ENCODE measurements around the gene P2RY11.

P2RY11 gene

GRCh38 chr19:10155839-10156238 is 44.3 kb downstream of the P2RY11 start:
- Histone ChIP-seq H3K4me3 (ENCODE audit: low read length in 2 of 2) (peak overlapping the region in 1 of 2 donors; percentile 11), H3K23ac (ENCODE audit: low read depth, low read length, poor library complexity) (no peak overlapping the region), H3K9me3 (replicated peaks in 1 of 2; ENCODE audit: control insufficient read depth in 2 of 2, insufficient read depth in 1 of 2, low read depth in 1 of 2, low read length in 2 of 2) (no peaks in the 10 kb centered on the region), H4K8ac (ENCODE audit: low read depth, low read length) (no peak overlapping the region), H3K27me3 (ENCODE audit: control insufficient read depth in 3 of 3, insufficient read depth in 3 of 3, low read depth in 1 of 3, low read length in 3 of 3) (no peaks in the 10 kb centered on the region), H3K4ac (ENCODE audit: low read length) (no peak overlapping the region), H4K91ac (ENCODE audit: low read depth, low read length, poor library complexity) (no peak overlapping the region), H3K4me1 (ENCODE audit: control insufficient read depth in 2 of 2, insufficient read depth in 1 of 2, low read depth in 1 of 2, low read length in 2 of 2) (no peaks in the 10 kb centered on the region), H3K36me3 (replicated peaks in 1 of 2; ENCODE audit: control insufficient read depth in 2 of 2, insufficient read depth in 2 of 2, low read length in 2 of 2) (peaks cover 83 to 100% of the 10 kb centered on the region in 2 donors), H2AFZ (ENCODE audit: low read length) (no peak overlapping the region), H2AK5ac (ENCODE audit: low read depth, low read length) (no peak overlapping the region), H3K14ac (ENCODE audit: low read length) (no peak overlapping the region), H2BK15ac (ENCODE audit: low read length) (no peak overlapping the region), H2BK5ac (ENCODE audit: low read length) (no peak overlapping the region), H2BK12ac (ENCODE audit: low read length) (no peak overlapping the region), H3K79me1 (ENCODE audit: low read depth, low read length) (peaks cover 4% of the 10 kb centered on the region), H2BK120ac (ENCODE audit: low read depth, low read length) (no peak overlapping the region), H3K27ac (replicated peaks; ENCODE audit: low read length) (no peak overlapping the region), H3K9ac (ENCODE audit: low read depth, low read length, poor library complexity) (no peak overlapping the region), H3K4me2 (ENCODE audit: insufficient read depth, low read length, poor library complexity, severe bottlenecking) (no peak overlapping the region), H3K18ac (ENCODE audit: low read length) (no peak overlapping the region)
- WGBS, 2 donors (ENCODE audit: extremely low coverage in 2 of 2, insufficient read length in 2 of 2, insufficient replicate concordance in 1 of 2): no CpG with 5 or more reads among the region's 4 CpGs
- no peak for DNase-seq (ENCODE audit: low spot score)

GRCh38 chr19:10158071-10158470 is 46.6 kb downstream of the P2RY11 start:
- Histone ChIP-seq H3K9ac (ENCODE audit: low read depth, low read length, poor library complexity) (no peak overlapping the region), H3K4me3 (ENCODE audit: low read length in 2 of 2) (peak overlapping the region in 1 of 2 donors; percentile 46), H3K14ac (ENCODE audit: low read length) (no peak overlapping the region), H2BK12ac (ENCODE audit: low read length) (no peak overlapping the region), H3K27ac (replicated peaks; ENCODE audit: low read length) (no peak overlapping the region), H3K18ac (ENCODE audit: low read length) (no peak overlapping the region), H2AK5ac (ENCODE audit: low read depth, low read length) (no peak overlapping the region), H4K8ac (ENCODE audit: low read depth, low read length) (no peak overlapping the region), H4K91ac (ENCODE audit: low read depth, low read length, poor library complexity) (no peak overlapping the region), H3K4ac (ENCODE audit: low read length) (no peak overlapping the region), H3K4me1 (ENCODE audit: control insufficient read depth in 2 of 2, insufficient read depth in 1 of 2, low read depth in 1 of 2, low read length in 2 of 2) (no peaks in the 10 kb centered on the region), H3K36me3 (replicated peaks in 1 of 2; ENCODE audit: control insufficient read depth in 2 of 2, insufficient read depth in 2 of 2, low read length in 2 of 2) (peaks cover 75 to 100% of the 10 kb centered on the region in 2 donors), H3K79me1 (ENCODE audit: low read depth, low read length) (peaks cover 4% of the 10 kb centered on the region), H2BK5ac (ENCODE audit: low read length) (no peak overlapping the region), H2AFZ (ENCODE audit: low read length) (no peak overlapping the region), H3K4me2 (ENCODE audit: insufficient read depth, low read length, poor library complexity, severe bottlenecking) (no peak overlapping the region), H3K23ac (ENCODE audit: low read depth, low read length, poor library complexity) (no peak overlapping the region), H2BK120ac (ENCODE audit: low read depth, low read length) (peak overlapping the region; percentile 40), H3K27me3 (ENCODE audit: control insufficient read depth in 3 of 3, insufficient read depth in 3 of 3, low read depth in 1 of 3, low read length in 3 of 3) (no peaks in the 10 kb centered on the region), H3K9me3 (replicated peaks in 1 of 2; ENCODE audit: control insufficient read depth in 2 of 2, insufficient read depth in 1 of 2, low read depth in 1 of 2, low read length in 2 of 2) (no peaks in the 10 kb centered on the region), H2BK15ac (ENCODE audit: low read length) (no peak overlapping the region)
- WGBS, 2 donors (ENCODE audit: extremely low coverage in 2 of 2, insufficient read length in 2 of 2, insufficient replicate concordance in 1 of 2): no CpG with 5 or more reads among the region's 8 CpGs
- no peak for DNase-seq (ENCODE audit: low spot score)

GRCh38 chr19:10158485-10158884 is 47.0 kb downstream of the P2RY11 start:
- H4K8ac ChIP-seq (ENCODE audit: low read depth, low read length): no peak overlapping the region
- H2BK5ac ChIP-seq (ENCODE audit: low read length): no peak overlapping the region
- H3K9me3 ChIP-seq (replicated peaks in 1 of 2; ENCODE audit: control insufficient read depth in 2 of 2, insufficient read depth in 1 of 2, low read depth in 1 of 2, low read length in 2 of 2): no peaks in the 10 kb centered on the region
- H3K27ac ChIP-seq (replicated peaks; ENCODE audit: low read length): no peak overlapping the region
- H4K91ac ChIP-seq (ENCODE audit: low read depth, low read length, poor library complexity): no peak overlapping the region
- peaks cover 79 to 100% of the 10 kb centered on the region in 2 donors for H3K36me3 ChIP-seq (replicated peaks in 1 of 2; ENCODE audit: control insufficient read depth in 2 of 2, insufficient read depth in 2 of 2, low read length in 2 of 2)
- H3K18ac ChIP-seq (ENCODE audit: low read length): no peak overlapping the region
- no peak overlapping the region for H3K9ac ChIP-seq (ENCODE audit: low read depth, low read length, poor library complexity)
- no peaks in the 10 kb centered on the region for H3K4me1 ChIP-seq (ENCODE audit: control insufficient read depth in 2 of 2, insufficient read depth in 1 of 2, low read depth in 1 of 2, low read length in 2 of 2)
- no peak overlapping the region for H2AFZ ChIP-seq (ENCODE audit: low read length)
- no peak overlapping the region for H3K4ac ChIP-seq (ENCODE audit: low read length)
- peaks cover 4% of the 10 kb centered on the region for H3K79me1 ChIP-seq (ENCODE audit: low read depth, low read length)
- no peak overlapping the region for H2AK5ac ChIP-seq (ENCODE audit: low read depth, low read length)
- H3K14ac ChIP-seq (ENCODE audit: low read length): no peak overlapping the region
- peak overlapping the region in 1 of 2 donors; percentile 46 for H3K4me3 ChIP-seq (ENCODE audit: low read length in 2 of 2)
- no peak overlapping the region for H2BK12ac ChIP-seq (ENCODE audit: low read length)
- DNase-seq (ENCODE audit: low spot score): no peak
- H3K23ac ChIP-seq (ENCODE audit: low read depth, low read length, poor library complexity): no peak overlapping the region
- H2BK15ac ChIP-seq (ENCODE audit: low read length): no peak overlapping the region
- H3K4me2 ChIP-seq (ENCODE audit: insufficient read depth, low read length, poor library complexity, severe bottlenecking): no peak overlapping the region
- WGBS, 2 donors (ENCODE audit: extremely low coverage in 2 of 2, insufficient read length in 2 of 2, insufficient replicate concordance in 1 of 2): no CpG with 5 or more reads among the region's 11 CpGs
- no peaks in the 10 kb centered on the region for H3K27me3 ChIP-seq (ENCODE audit: control insufficient read depth in 3 of 3, insufficient read depth in 3 of 3, low read depth in 1 of 3, low read length in 3 of 3)
- H2BK120ac ChIP-seq (ENCODE audit: low read depth, low read length): no peak overlapping the region

- Histone ChIP-seq H2BK15ac (ENCODE audit: low read length) (no peak overlapping the region), H3K79me1 (ENCODE audit: low read depth, low read length) (peaks cover 4% of the 10 kb centered on the region), H3K4ac (ENCODE audit: low read length) (no peak overlapping the region), H3K36me3 (replicated peaks in 1 of 2; ENCODE audit: control insufficient read depth in 2 of 2, insufficient read depth in 2 of 2, low read length in 2 of 2) (peaks cover 72 to 99% of the 10 kb centered on the region in 2 donors), H3K4me3 (ENCODE audit: low read length in 2 of 2) (no peak overlapping the region), H4K91ac (ENCODE audit: low read depth, low read length, poor library complexity) (no peak overlapping the region), H2BK12ac (ENCODE audit: low read length) (no peak overlapping the region), H3K27ac (replicated peaks; ENCODE audit: low read length) (no peak overlapping the region), H2BK120ac (ENCODE audit: low read depth, low read length) (no peak overlapping the region), H3K27me3 (ENCODE audit: control insufficient read depth in 3 of 3, insufficient read depth in 3 of 3, low read depth in 1 of 3, low read length in 3 of 3) (no peaks in the 10 kb centered on the region), H3K9me3 (replicated peaks in 1 of 2; ENCODE audit: control insufficient read depth in 2 of 2, insufficient read depth in 1 of 2, low read depth in 1 of 2, low read length in 2 of 2) (no peaks in the 10 kb centered on the region), H2BK5ac (ENCODE audit: low read length) (no peak overlapping the region), H2AFZ (ENCODE audit: low read length) (no peak overlapping the region), H3K4me1 (ENCODE audit: control insufficient read depth in 2 of 2, insufficient read depth in 1 of 2, low read depth in 1 of 2, low read length in 2 of 2) (no peaks in the 10 kb centered on the region), H3K4me2 (ENCODE audit: insufficient read depth, low read length, poor library complexity, severe bottlenecking) (no peak overlapping the region), H3K9ac (ENCODE audit: low read depth, low read length, poor library complexity) (no peak overlapping the region), H3K14ac (ENCODE audit: low read length) (no peak overlapping the region), H3K23ac (ENCODE audit: low read depth, low read length, poor library complexity) (no peak overlapping the region), H4K8ac (ENCODE audit: low read depth, low read length) (no peak overlapping the region), H3K18ac (ENCODE audit: low read length) (no peak overlapping the region), H2AK5ac (ENCODE audit: low read depth, low read length) (no peak overlapping the region)
- no CpG with 5 or more reads among the region's 16 CpGs for WGBS, 2 donors (ENCODE audit: extremely low coverage in 2 of 2, insufficient read length in 2 of 2, insufficient replicate concordance in 1 of 2)
- DNase-seq (ENCODE audit: low spot score): no peak
Observed at GRCh38 chr19:10159610-10160009, 48.1 kb downstream of the P2RY11 start.
